Measurements from ENCODE around the gene IPMK.

DNA sequence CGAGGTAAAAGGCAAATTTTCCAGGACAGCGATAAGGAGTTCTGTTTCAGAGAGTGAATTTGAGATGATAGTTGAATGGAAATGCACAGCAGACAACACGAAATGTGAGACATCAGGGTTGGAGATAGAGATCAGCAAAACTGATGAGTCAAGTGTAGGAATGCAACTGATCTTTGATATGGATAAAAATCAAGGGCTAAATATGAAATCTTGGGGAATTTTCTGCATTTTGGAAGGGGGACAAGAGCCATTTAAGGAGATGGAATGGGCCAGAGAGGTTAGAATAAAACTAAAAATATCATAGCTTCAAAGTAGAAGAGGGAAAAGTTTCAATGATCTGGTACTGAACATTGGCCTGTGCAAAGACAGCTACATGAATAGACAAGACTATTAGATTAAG lies 12.8 kb upstream of the IPMK start:
- TF ChIP-seq, protein P1, sequence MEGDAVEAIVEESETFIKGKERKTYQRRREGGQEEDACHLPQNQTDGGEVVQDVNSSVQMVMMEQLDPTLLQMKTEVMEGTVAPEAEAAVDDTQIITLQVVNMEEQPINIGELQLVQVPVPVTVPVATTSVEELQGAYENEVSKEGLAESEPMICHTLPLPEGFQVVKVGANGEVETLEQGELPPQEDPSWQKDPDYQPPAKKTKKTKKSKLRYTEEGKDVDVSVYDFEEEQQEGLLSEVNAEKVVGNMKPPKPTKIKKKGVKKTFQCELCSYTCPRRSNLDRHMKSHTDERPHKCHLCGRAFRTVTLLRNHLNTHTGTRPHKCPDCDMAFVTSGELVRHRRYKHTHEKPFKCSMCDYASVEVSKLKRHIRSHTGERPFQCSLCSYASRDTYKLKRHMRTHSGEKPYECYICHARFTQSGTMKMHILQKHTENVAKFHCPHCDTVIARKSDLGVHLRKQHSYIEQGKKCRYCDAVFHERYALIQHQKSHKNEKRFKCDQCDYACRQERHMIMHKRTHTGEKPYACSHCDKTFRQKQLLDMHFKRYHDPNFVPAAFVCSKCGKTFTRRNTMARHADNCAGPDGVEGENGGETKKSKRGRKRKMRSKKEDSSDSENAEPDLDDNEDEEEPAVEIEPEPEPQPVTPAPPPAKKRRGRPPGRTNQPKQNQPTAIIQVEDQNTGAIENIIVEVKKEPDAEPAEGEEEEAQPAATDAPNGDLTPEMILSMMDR (IDR thresholded peaks at IDR 0.05; ENCODE audit: insufficient read depth, low read length, poor library complexity, severe bottlenecking) = no peak
- TF ChIP-seq EZH2phosphoT487 (conservative IDR thresholded peaks at IDR 0.05; ENCODE audit: low read length) = no peak
